ENCODE measurements around the gene CST7.

CST7 gene

GRCh38 chr20:24964506-24964840 lies 15.4 kb downstream of the CST7 start:
- no peaks in the 10 kb centered on the region for H3K36me3 ChIP-seq (ENCODE audit: insufficient read depth)

GRCh38 chr20:24965065-24965919 lies 16.2 kb downstream of the CST7 start:
- Histone ChIP-seq H3K4me2 (no peak overlapping the region), H3K79me2 (ENCODE audit: insufficient read depth, low read depth) (no peaks in the 10 kb centered on the region)

More at GRCh38 chr20:24964506-24964840, 15.4 kb downstream of the CST7 start:
- H4K20me1 ChIP-seq (ENCODE audit: insufficient read depth), result no peaks in the 10 kb centered on the region
- no peak overlapping the region for H3K4me2 ChIP-seq
- no peak overlapping the region for H2AFZ ChIP-seq (ENCODE audit: low read depth)
- TF ChIP-seq CTCF (conservative IDR thresholded peaks at IDR 0.05; ENCODE audit: low read depth, low read length), result no peak
- no peak overlapping the region for H3K27ac ChIP-seq
- no peak overlapping the region for H3K4me3 ChIP-seq (IDR thresholded peaks at IDR 0.05; ENCODE audit: insufficient read depth, low read depth, low read length)
- H3K79me2 ChIP-seq (ENCODE audit: insufficient read depth, low read depth), result no peaks in the 10 kb centered on the region
- H3K9ac ChIP-seq, result no peak overlapping the region
- no peaks in the 10 kb centered on the region for H3K4me1 ChIP-seq (ENCODE audit: low read depth, poor library complexity, severe bottlenecking)
- H3K27me3 ChIP-seq (ENCODE audit: insufficient read depth, low read depth), result no peaks in the 10 kb centered on the region

GRCh38 chr20:24966317-24967012 lies 17.4 kb downstream of the CST7 start:
- Histone ChIP-seq H3K79me2 (ENCODE audit: insufficient read depth, low read depth) (no peaks in the 10 kb centered on the region), H3K27ac (no peak overlapping the region), H3K4me1 (ENCODE audit: low read depth, poor library complexity, severe bottlenecking) (no peaks in the 10 kb centered on the region), H2AFZ (ENCODE audit: low read depth) (no peak overlapping the region), H4K20me1 (ENCODE audit: insufficient read depth) (no peaks in the 10 kb centered on the region), H3K36me3 (ENCODE audit: insufficient read depth) (no peaks in the 10 kb centered on the region), H3K9ac (no peak overlapping the region), H3K4me3 (IDR thresholded peaks at IDR 0.05; ENCODE audit: insufficient read depth, low read depth, low read length) (no peak overlapping the region), H3K27me3 (ENCODE audit: insufficient read depth, low read depth) (no peaks in the 10 kb centered on the region), H3K4me2 (no peak overlapping the region)
- no peak for TF ChIP-seq CTCF (conservative IDR thresholded peaks at IDR 0.05; ENCODE audit: low read depth, low read length)

More at GRCh38 chr20:24965065-24965919, 16.2 kb downstream of the CST7 start:
- Histone ChIP-seq H3K27me3 (ENCODE audit: insufficient read depth, low read depth) (no peaks in the 10 kb centered on the region), H3K9ac (no peak overlapping the region), H4K20me1 (ENCODE audit: insufficient read depth) (no peaks in the 10 kb centered on the region), H3K36me3 (ENCODE audit: insufficient read depth) (no peaks in the 10 kb centered on the region), H3K4me3 (IDR thresholded peaks at IDR 0.05; ENCODE audit: insufficient read depth, low read depth, low read length) (no peak overlapping the region), H2AFZ (ENCODE audit: low read depth) (no peak overlapping the region), H3K4me1 (ENCODE audit: low read depth, poor library complexity, severe bottlenecking) (no peaks in the 10 kb centered on the region), H3K27ac (no peak overlapping the region)
- no peak for TF ChIP-seq CTCF (conservative IDR thresholded peaks at IDR 0.05; ENCODE audit: low read depth, low read length)

GRCh38 chr20:24968278-24968800 lies 19.3 kb downstream of the CST7 start:
- Histone ChIP-seq H3K4me3 (IDR thresholded peaks at IDR 0.05; ENCODE audit: insufficient read depth, low read depth, low read length) (no peak overlapping the region), H3K27me3 (ENCODE audit: insufficient read depth, low read depth) (no peaks in the 10 kb centered on the region), H3K4me2 (no peak overlapping the region), H3K9ac (no peak overlapping the region), H3K4me1 (ENCODE audit: low read depth, poor library complexity, severe bottlenecking) (no peaks in the 10 kb centered on the region), H3K79me2 (ENCODE audit: insufficient read depth, low read depth) (no peaks in the 10 kb centered on the region), H3K36me3 (ENCODE audit: insufficient read depth) (no peaks in the 10 kb centered on the region), H3K27ac (no peak overlapping the region), H4K20me1 (ENCODE audit: insufficient read depth) (no peaks in the 10 kb centered on the region), H2AFZ (ENCODE audit: low read depth) (no peak overlapping the region)
- no peak for TF ChIP-seq CTCF (conservative IDR thresholded peaks at IDR 0.05; ENCODE audit: low read depth, low read length)
